ENCODE measurements around the gene MB21D2.

MB21D2 gene

DNA sequence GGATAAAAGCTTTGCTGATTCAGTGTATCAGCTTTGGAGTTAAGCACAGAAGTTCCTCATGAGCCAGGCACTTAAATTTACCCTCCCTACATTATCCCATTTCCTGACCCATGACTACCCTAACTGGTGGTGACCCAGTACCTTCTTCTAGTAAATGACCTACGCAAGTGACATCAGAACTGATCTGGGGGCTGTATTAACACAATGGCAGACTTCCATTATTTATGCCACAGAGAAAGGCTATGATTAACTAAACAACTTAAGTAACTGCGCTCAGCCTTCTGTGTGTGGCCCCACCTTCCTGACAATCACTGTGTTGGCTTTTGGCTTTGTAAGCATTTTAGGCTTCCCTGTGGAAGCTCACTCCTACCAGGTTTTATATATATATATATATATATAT lies 1.9 kb downstream of the MB21D2 start:
- TF ChIP-seq EZH2phosphoT487 (IDR thresholded peaks at IDR 0.05; ENCODE audit: borderline replicate concordance), result no peak
- TF ChIP-seq, protein P1, sequence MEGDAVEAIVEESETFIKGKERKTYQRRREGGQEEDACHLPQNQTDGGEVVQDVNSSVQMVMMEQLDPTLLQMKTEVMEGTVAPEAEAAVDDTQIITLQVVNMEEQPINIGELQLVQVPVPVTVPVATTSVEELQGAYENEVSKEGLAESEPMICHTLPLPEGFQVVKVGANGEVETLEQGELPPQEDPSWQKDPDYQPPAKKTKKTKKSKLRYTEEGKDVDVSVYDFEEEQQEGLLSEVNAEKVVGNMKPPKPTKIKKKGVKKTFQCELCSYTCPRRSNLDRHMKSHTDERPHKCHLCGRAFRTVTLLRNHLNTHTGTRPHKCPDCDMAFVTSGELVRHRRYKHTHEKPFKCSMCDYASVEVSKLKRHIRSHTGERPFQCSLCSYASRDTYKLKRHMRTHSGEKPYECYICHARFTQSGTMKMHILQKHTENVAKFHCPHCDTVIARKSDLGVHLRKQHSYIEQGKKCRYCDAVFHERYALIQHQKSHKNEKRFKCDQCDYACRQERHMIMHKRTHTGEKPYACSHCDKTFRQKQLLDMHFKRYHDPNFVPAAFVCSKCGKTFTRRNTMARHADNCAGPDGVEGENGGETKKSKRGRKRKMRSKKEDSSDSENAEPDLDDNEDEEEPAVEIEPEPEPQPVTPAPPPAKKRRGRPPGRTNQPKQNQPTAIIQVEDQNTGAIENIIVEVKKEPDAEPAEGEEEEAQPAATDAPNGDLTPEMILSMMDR (conservative IDR thresholded peaks at IDR 0.05; ENCODE audit: low read length), result no peak
- Histone ChIP-seq H3K79me2 (ENCODE audit: insufficient read depth, low read length) (peaks cover 24% of the 10 kb centered on the region; the same call in 1 of the 2 replicates), H3F3A (ENCODE audit: low read depth) (no peaks in the 10 kb centered on the region), H3K27me3 (ENCODE audit: insufficient read depth, low read length, poor library complexity, severe bottlenecking) (no peaks in the 10 kb centered on the region), H3K4me3 (ENCODE audit: low read length, poor library complexity, severe bottlenecking) (peak overlapping the region; percentile 27), H4K20me1 (ENCODE audit: insufficient read depth, low read length, poor library complexity, severe bottlenecking) (peaks cover 4% of the 10 kb centered on the region), H3K9me3 (ENCODE audit: insufficient read depth, low read depth, low read length) (no peaks in the 10 kb centered on the region), H3K36me3 (ENCODE audit: insufficient read depth, low read length) (no peaks in the 10 kb centered on the region), H3K9ac (ENCODE audit: low read depth, low read length, poor library complexity, severe bottlenecking) (no peak overlapping the region), H3K4me1 (ENCODE audit: insufficient read depth, low read length, poor library complexity, severe bottlenecking) (peaks cover 30% of the 10 kb centered on the region), H3K9me2 (replicated peaks; ENCODE audit: low read depth, low read length) (no peaks in the 10 kb centered on the region), H3K4me2 (ENCODE audit: low read depth, low read length, poor library complexity, severe bottlenecking) (peak overlapping the region; percentile 89), H2AFZ (ENCODE audit: low read length) (no peak overlapping the region)

DNA sequence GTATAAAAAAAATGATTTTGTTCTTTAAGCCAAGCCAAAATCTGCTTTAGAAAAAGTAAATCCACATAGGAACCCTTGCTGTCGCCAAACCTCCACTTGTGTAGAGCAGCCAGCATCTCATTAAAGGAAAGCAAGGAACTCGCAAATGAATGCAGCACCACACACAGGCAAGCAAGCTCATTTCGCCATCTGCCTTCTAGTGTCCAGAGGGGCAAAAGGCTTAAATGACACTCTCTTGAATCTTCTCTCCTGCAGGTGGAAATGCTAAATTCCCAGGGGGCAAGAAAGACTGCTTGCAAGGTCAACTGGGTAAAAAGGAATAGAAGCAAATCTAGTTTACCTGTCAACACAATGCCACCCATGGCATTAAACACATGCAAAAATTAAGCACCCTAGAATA lies 2.4 kb downstream of the MB21D2 start:
- TF ChIP-seq, protein P1 (conservative IDR thresholded peaks at IDR 0.05; ENCODE audit: low read length), result peak; percentile 59
- no peak for TF ChIP-seq EZH2phosphoT487 (IDR thresholded peaks at IDR 0.05; ENCODE audit: borderline replicate concordance)
- H3K9me2 ChIP-seq (replicated peaks; ENCODE audit: low read depth, low read length), result no peaks in the 10 kb centered on the region
- peaks cover 4% of the 10 kb centered on the region for H4K20me1 ChIP-seq (ENCODE audit: insufficient read depth, low read length, poor library complexity, severe bottlenecking)
- H3K27me3 ChIP-seq (ENCODE audit: insufficient read depth, low read length, poor library complexity, severe bottlenecking), result no peaks in the 10 kb centered on the region
- H3K4me1 ChIP-seq (ENCODE audit: insufficient read depth, low read length, poor library complexity, severe bottlenecking), result peaks cover 30% of the 10 kb centered on the region
- no peak overlapping the region for H2AFZ ChIP-seq (ENCODE audit: low read length)
- peak overlapping the region; percentile 55 for H3K4me2 ChIP-seq (ENCODE audit: low read depth, low read length, poor library complexity, severe bottlenecking)
- no peaks in the 10 kb centered on the region for H3F3A ChIP-seq (ENCODE audit: low read depth)
- H3K9ac ChIP-seq (ENCODE audit: low read depth, low read length, poor library complexity, severe bottlenecking), result no peak overlapping the region
- H3K36me3 ChIP-seq (ENCODE audit: insufficient read depth, low read length), result no peaks in the 10 kb centered on the region
- peaks cover 24% of the 10 kb centered on the region; the same call in 1 of the 2 replicates for H3K79me2 ChIP-seq (ENCODE audit: insufficient read depth, low read length)
- H3K4me3 ChIP-seq (ENCODE audit: low read length, poor library complexity, severe bottlenecking), result peak overlapping the region; percentile 38
- no peaks in the 10 kb centered on the region for H3K9me3 ChIP-seq (ENCODE audit: insufficient read depth, low read depth, low read length)

DNA sequence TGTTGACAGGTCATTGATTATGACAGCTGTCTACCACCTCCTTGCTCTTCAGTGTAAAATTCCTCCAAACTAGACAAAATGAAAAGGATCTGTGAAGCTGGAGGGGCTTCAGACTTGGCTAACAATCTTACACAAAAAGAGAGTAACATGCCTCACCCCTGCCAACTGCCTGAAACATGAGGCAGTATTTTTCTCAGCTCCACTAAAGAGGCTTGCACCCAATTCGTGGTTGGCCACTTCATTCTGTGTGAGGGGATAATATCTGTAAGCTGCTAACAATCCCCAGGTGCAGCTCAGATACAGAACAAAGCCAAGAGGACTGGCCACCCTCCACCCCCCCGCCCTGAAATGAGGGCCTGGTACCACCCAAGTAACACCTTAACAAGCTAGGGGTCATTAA lies 2.8 kb downstream of the MB21D2 start:
- no peaks in the 10 kb centered on the region for H3F3A ChIP-seq (ENCODE audit: low read depth)
- peaks cover 4% of the 10 kb centered on the region for H4K20me1 ChIP-seq (ENCODE audit: insufficient read depth, low read length, poor library complexity, severe bottlenecking)
- H3K79me2 ChIP-seq (ENCODE audit: insufficient read depth, low read length), result peaks cover 24% of the 10 kb centered on the region; the same call in 1 of the 2 replicates
- H3K9ac ChIP-seq (ENCODE audit: low read depth, low read length, poor library complexity, severe bottlenecking), result no peak overlapping the region
- H3K4me2 ChIP-seq (ENCODE audit: low read depth, low read length, poor library complexity, severe bottlenecking), result peak overlapping the region; percentile 55
- H2AFZ ChIP-seq (ENCODE audit: low read length), result no peak overlapping the region
- no peaks in the 10 kb centered on the region for H3K36me3 ChIP-seq (ENCODE audit: insufficient read depth, low read length)
- H3K4me1 ChIP-seq (ENCODE audit: insufficient read depth, low read length, poor library complexity, severe bottlenecking), result peaks cover 30% of the 10 kb centered on the region
- H3K4me3 ChIP-seq (ENCODE audit: low read length, poor library complexity, severe bottlenecking), result peak overlapping the region; percentile 38
- H3K9me3 ChIP-seq (ENCODE audit: insufficient read depth, low read depth, low read length), result no peaks in the 10 kb centered on the region
- H3K9me2 ChIP-seq (replicated peaks; ENCODE audit: low read depth, low read length), result no peaks in the 10 kb centered on the region
- TF ChIP-seq EZH2phosphoT487 (IDR thresholded peaks at IDR 0.05; ENCODE audit: borderline replicate concordance), result no peak
- TF ChIP-seq, protein P1 (conservative IDR thresholded peaks at IDR 0.05; ENCODE audit: low read length), result no peak
- H3K27me3 ChIP-seq (ENCODE audit: insufficient read depth, low read length, poor library complexity, severe bottlenecking), result no peaks in the 10 kb centered on the region

Measured in Loucy (cell line).